OCI-LY7 (cell line): ENCODE results near the gene FAM120A. TPM values are rescaled to one million over a fixed set of nuclear protein-coding genes. Genes with fewer than 3 reads are reported as not detected.
A peak's percentile ranks its signal among the peaks of the same experiment; 100 is the strongest.

Experiments used
- BruUV-seq: library from RNA; stranded (reverse); fragments of 400-500 nt; replicated peaks from 2 replicates; lab custom pipeline; 2021; lab: Mats Ljungman, UMichigan
- CTCF ChIA-PET: fragments of 300-600 bp; sonication (Branson Sonifier 250); formaldehyde crosslinking; loops from one replicate; lab custom pipeline; 2022; ENCODE audit warnings: antibody characterized with exemption; ENCODE audit not compliant: unreplicated experiment; lab: Charles Lee
- POLR2A ChIA-PET: fragments of 300-600 bp; sonication (Branson Sonifier 250); formaldehyde crosslinking; loops from one replicate; lab custom pipeline; 2022; ENCODE audit warnings: antibody characterized with exemption; lab: Charles Lee
- DNase-seq: peaks from one replicate; pipeline ENCODE4 v3.0.0-alpha.2; 2015; ENCODE audit warnings: low spot score
- H2AFZ ChIP-seq: fragments of 200-600 bp; sonication (generic), shearing (Covaris generic); 2 replicates; pipeline ENCODE4 v1.6.1; 2014; ENCODE audit warnings: mild to moderate bottlenecking, antibody characterized with exemption, low read length, moderate library complexity
- H3K27ac ChIP-seq: fragments of 200-600 bp; sonication (generic); 2 replicates; pipeline ENCODE4 v1.5.1; 2014; ENCODE audit warnings: mixed run types, low read depth, mild to moderate bottlenecking, moderate library complexity, low read length, inconsistent platforms; ENCODE audit not compliant: poor library complexity, severe bottlenecking
- H3K36me3 ChIP-seq: fragments of 200-600 bp; sonication (generic); 2 replicates; pipeline ENCODE4 v1.6.1; 2014; ENCODE audit warnings: mild to moderate bottlenecking, antibody characterized with exemption, low read length, moderate library complexity, mixed read lengths; ENCODE audit not compliant: insufficient read depth
- H3K4me1 ChIP-seq: fragments of 200-600 bp; sonication (generic); 2 replicates; pipeline ENCODE4 v1.5.1; 2014; ENCODE audit warnings: mild to moderate bottlenecking, low read length; ENCODE audit not compliant: insufficient read depth, poor library complexity, severe bottlenecking
- H3K4me2 ChIP-seq: fragments of 200-600 bp; sonication (generic); 2 replicates; pipeline ENCODE4 v1.6.1; 2014; ENCODE audit warnings: mild to moderate bottlenecking, low read length
- H3K4me3 ChIP-seq: fragments of 200-600 bp; sonication (generic); 2 replicates; pipeline ENCODE4 v1.5.1; 2014; ENCODE audit warnings: mild to moderate bottlenecking, low read depth, low read length; ENCODE audit not compliant: poor library complexity, severe bottlenecking
- H3K79me2 ChIP-seq: fragments of 200-600 bp; sonication (generic); 2 replicates; pipeline ENCODE4 v1.6.1; 2016; ENCODE audit warnings: low read depth, mild to moderate bottlenecking, low read length, moderate library complexity, mixed read lengths; ENCODE audit not compliant: insufficient read depth
- H3K9me2 ChIP-seq: fragments of 200-600 bp; sonication (generic); 2 replicates; pipeline ENCODE4 v1.6.1; 2016; ENCODE audit warnings: mild to moderate bottlenecking, low read length, mixed read lengths; ENCODE audit not compliant: insufficient read depth
- H3K9me3 ChIP-seq: fragments of 200-600 bp; sonication (generic); 2 replicates; pipeline ENCODE4 v1.6.1; 2014; ENCODE audit warnings: mild to moderate bottlenecking, mixed run types, low read length, mixed read lengths
- H4K20me1 ChIP-seq: fragments of 200-600 bp; sonication (generic); 2 replicates; pipeline ENCODE4 v1.6.1; 2014; ENCODE audit warnings: mild to moderate bottlenecking, antibody characterized with exemption, low read length, moderate library complexity, mixed read lengths; ENCODE audit not compliant: insufficient read depth
- CTCF ChIP-seq: fragments of 200-600 bp; sonication (generic); conservative IDR thresholded peaks from 2 replicates; pipeline ENCODE4 v1.5.1; 2014; ENCODE audit warnings: mild to moderate bottlenecking, antibody characterized with exemption, low read length, moderate library complexity, mixed read lengths
- EZH2phosphoT487 ChIP-seq: fragments of 200-600 bp; sonication (generic); IDR thresholded peaks from 2 replicates; pipeline ENCODE4 v1.6.1; 2018; ENCODE audit warnings: low read depth, borderline replicate concordance, mild to moderate bottlenecking, mixed run types, antibody characterized with exemption, low read length, moderate library complexity, mixed read lengths
- intact Hi-C: fragments of 100-400 bp; cut with micrococcal nuclease; formaldehyde crosslinking; loops from one replicate; pipeline ENCODE4 v1.10.0; 2022; ENCODE audit not compliant: unreplicated experiment
- total RNA-seq, 2 experiments: library from RNA; depleted of rRNA in 1 of 2; stranded (reverse); fragments of >200 nt in 1 of 2; shearing (Covaris generic) in 1 of 2; gene quantifications; 2 replicates each; pipeline ENCODE4 v1.2.3, GENCODE V29; 2014 to 2022

The FAM120A gene
- total RNA-seq, 2 experiments from 2014 or later: 81.9 to 104 TPM

- Histone ChIP-seq H2AFZ (no peak overlapping the region), H3K4me2 (no peak overlapping the region), H3K79me2 (no peaks in the 10 kb centered on the region), H4K20me1 (no peaks in the 10 kb centered on the region), H3K4me3 (no peak overlapping the region), H3K9me3 (peaks cover 15% of the 10 kb centered on the region; the same call in 1 of the 2 replicates), H3K36me3 (no peaks in the 10 kb centered on the region), H3K27ac (no peak overlapping the region), H3K9me2 (no peaks in the 10 kb centered on the region), H3K4me1 (peaks cover 5% of the 10 kb centered on the region)
- BruUV-seq: no TSS peak
- DNase-seq: no peak
- intact Hi-C loops: no loop called here
- ChIA-PET POLR2A (no interaction called here), CTCF (no interaction called here)
- no peak for TF ChIP-seq EZH2phosphoT487
- no peak for TF ChIP-seq CTCF
Measured at GRCh38 chr9:93612052-93612795, 160.7 kb downstream of the FAM120A start.

GRCh38 chr9:93612796-93613154 lies 161.3 kb downstream of the FAM120A start:
- H3K9me2 ChIP-seq: no peaks in the 10 kb centered on the region
- no peak for TF ChIP-seq CTCF
- TF ChIP-seq EZH2phosphoT487: no peak
- peak; percentile 25 for DNase-seq
- H3K36me3 ChIP-seq: no peaks in the 10 kb centered on the region
- BruUV-seq: no TSS peak
- H3K79me2 ChIP-seq: no peaks in the 10 kb centered on the region
- H2AFZ ChIP-seq: no peak overlapping the region
- peaks cover 5% of the 10 kb centered on the region for H3K4me1 ChIP-seq
- intact Hi-C loops: no loop called here
- no peak overlapping the region for H3K27ac ChIP-seq
- H3K4me3 ChIP-seq: no peak overlapping the region
- CTCF ChIA-PET: no interaction called here
- H3K9me3 ChIP-seq: peaks cover 15% of the 10 kb centered on the region; the same call in 1 of the 2 replicates
- H3K4me2 ChIP-seq: no peak overlapping the region
- POLR2A ChIA-PET: no interaction called here
- H4K20me1 ChIP-seq: no peaks in the 10 kb centered on the region

GRCh38 chr9:93613174-93613573 lies 161.7 kb downstream of the FAM120A start:
- CTCF ChIA-PET: no interaction called here
- Histone ChIP-seq H3K79me2 (no peaks in the 10 kb centered on the region), H3K9me3 (peaks cover 15% of the 10 kb centered on the region; the same call in 1 of the 2 replicates), H3K4me1 (peaks cover 5% of the 10 kb centered on the region), H3K4me2 (no peak overlapping the region), H4K20me1 (no peaks in the 10 kb centered on the region), H3K27ac (no peak overlapping the region), H3K36me3 (no peaks in the 10 kb centered on the region), H2AFZ (no peak overlapping the region), H3K9me2 (no peaks in the 10 kb centered on the region), H3K4me3 (no peak overlapping the region)
- intact Hi-C loops: no loop called here
- no peak for DNase-seq
- POLR2A ChIA-PET: no interaction called here
- no peak for TF ChIP-seq EZH2phosphoT487
- no peak for TF ChIP-seq CTCF
- no TSS peak for BruUV-seq
